Measurements from ENCODE around the gene IGSF9. TPM values are rescaled to one million over a fixed set of nuclear protein-coding genes. Genes with fewer than 3 reads are reported as not detected.

The IGSF9 gene
- total RNA-seq, 2 experiments from 2014 or later, result 0.07 TPM; not detected in 1

- H3K27me3 Mint-ChIP-seq, result peaks cover 15% of the 10 kb centered on the region
- ATAC-seq (no peak), DNase-seq (no peak)
- no peaks in the 10 kb centered on the region for H3K36me3 Mint-ChIP-seq (ENCODE audit: low read depth)
- ChIA-PET POLR2A (no interaction called here), CTCF (interaction anchor here (1.6 to 13.8 kb wide), 2 partner anchors 19 to 99 kb away, joined by 3 to 143 read pairs; no protein-coding TSS in a partner anchor)
- TF ChIP-seq CTCF (IDR thresholded peaks at IDR 0.05), result no peak
- intact Hi-C loops (cut with micrococcal nuclease), result no loop called here
- no peak overlapping the region for H3K4me3 Mint-ChIP-seq
- peaks cover 4% of the 10 kb centered on the region for H3K4me1 Mint-ChIP-seq (ENCODE audit: low read depth)
- no peak overlapping the region for H3K27ac Mint-ChIP-seq
- no peaks in the 10 kb centered on the region for H3K9me3 Mint-ChIP-seq
Observed at GRCh38 chr1:159986531-159986930, 41.1 kb upstream of the IGSF9 start.

- H3K36me3 Mint-ChIP-seq (ENCODE audit: low read depth), result no peaks in the 10 kb centered on the region
- H3K4me1 Mint-ChIP-seq (ENCODE audit: low read depth), result no peaks in the 10 kb centered on the region
- intact Hi-C loops (cut with micrococcal nuclease), result no loop called here
- ChIA-PET CTCF (interaction anchor here (1.6 to 13.8 kb wide), 2 partner anchors 19 to 100 kb away, joined by 3 to 143 read pairs; no protein-coding TSS in a partner anchor), POLR2A (interaction anchor here (1.1 kb wide), 1 partner anchor 16 kb away, joined by 4 read pairs; no protein-coding TSS in a partner anchor)
- ATAC-seq, result no peak
- DNase-seq, result no peak
- peaks cover 15% of the 10 kb centered on the region for H3K27me3 Mint-ChIP-seq
- no peak overlapping the region for H3K27ac Mint-ChIP-seq
- no peak for TF ChIP-seq CTCF (IDR thresholded peaks at IDR 0.05)
- H3K9me3 Mint-ChIP-seq, result no peaks in the 10 kb centered on the region
- H3K4me3 Mint-ChIP-seq, result no peak overlapping the region
Observed at GRCh38 chr1:159986093-159986492, 40.7 kb upstream of the IGSF9 start.

GRCh38 chr1:159985473-159985872 lies 40.1 kb upstream of the IGSF9 start:
- ChIA-PET POLR2A (interaction anchor here (1.1 kb wide), 1 partner anchor 16 kb away, joined by 4 read pairs; no protein-coding TSS in a partner anchor), CTCF (interaction anchor here (1.2 to 13.8 kb wide), 3 partner anchors 20 to 100 kb away, joined by 3 to 143 read pairs (median 3); no protein-coding TSS in a partner anchor)
- no peaks in the 10 kb centered on the region for H3K36me3 Mint-ChIP-seq (ENCODE audit: low read depth)

GRCh38 chr1:159983681-159984080 lies 38.3 kb upstream of the IGSF9 start:
- H3K4me3 Mint-ChIP-seq, result no peak overlapping the region
- ATAC-seq, result no peak
- no peak overlapping the region for H3K27ac Mint-ChIP-seq
- no peak for TF ChIP-seq CTCF (IDR thresholded peaks at IDR 0.05)
- H3K4me1 Mint-ChIP-seq (ENCODE audit: low read depth), result no peaks in the 10 kb centered on the region
- no peak for DNase-seq
- H3K9me3 Mint-ChIP-seq, result no peaks in the 10 kb centered on the region
- intact Hi-C loops (cut with micrococcal nuclease), result no loop called here
- POLR2A ChIA-PET, result no interaction called here
- no peaks in the 10 kb centered on the region for H3K36me3 Mint-ChIP-seq (ENCODE audit: low read depth)
- H3K27me3 Mint-ChIP-seq, result peaks cover 25% of the 10 kb centered on the region
- CTCF ChIA-PET, result interaction anchor here (2.1 to 13.8 kb wide), 2 partner anchors 22 to 95 kb away, joined by 7 to 143 read pairs; no protein-coding TSS in a partner anchor

More at GRCh38 chr1:159985473-159985872, 40.1 kb upstream of the IGSF9 start:
- no peak for DNase-seq
- Mint-ChIP-seq H3K27ac (no peak overlapping the region), H3K27me3 (peaks cover 17% of the 10 kb centered on the region), H3K9me3 (no peaks in the 10 kb centered on the region), H3K4me1 (ENCODE audit: low read depth) (no peaks in the 10 kb centered on the region), H3K4me3 (no peak overlapping the region)
- no peak for TF ChIP-seq CTCF (IDR thresholded peaks at IDR 0.05)
- intact Hi-C loops (cut with micrococcal nuclease), result no loop called here
- ATAC-seq, result no peak

- H3K4me3 Mint-ChIP-seq, result no peak overlapping the region
- intact Hi-C loops (cut with micrococcal nuclease), result no loop called here
- ChIA-PET POLR2A (interaction anchor here (0.6 kb wide), 1 partner anchor 664 kb away, joined by 3 read pairs; no protein-coding TSS in a partner anchor), CTCF (interaction anchor here (13.8 kb wide), 1 partner anchor 23 kb away, joined by 143 read pairs; no protein-coding TSS in a partner anchor)
- DNase-seq (no peak), ATAC-seq (no peak)
- TF ChIP-seq CTCF (IDR thresholded peaks at IDR 0.05), result no peak
- H3K36me3 Mint-ChIP-seq (ENCODE audit: low read depth), result no peaks in the 10 kb centered on the region
- H3K27me3 Mint-ChIP-seq, result peaks cover 28% of the 10 kb centered on the region
- H3K27ac Mint-ChIP-seq, result no peak overlapping the region
- no peaks in the 10 kb centered on the region for H3K4me1 Mint-ChIP-seq (ENCODE audit: low read depth)
- H3K9me3 Mint-ChIP-seq, result no peaks in the 10 kb centered on the region
Observed at GRCh38 chr1:159982280-159982679, 36.9 kb upstream of the IGSF9 start.

All from activated CD8-positive, alpha-beta T cell treated with anti-CD3 and anti-CD28 coated beads for 36 hours (primary cell).